Peyer's patch (tissue), 4 donors: ENCODE measurements around the gene MBTPS1. TPM values are rescaled to one million over a fixed set of nuclear protein-coding genes. Genes with fewer than 3 reads are reported as not detected.

ENCODE experiments used
- DNase-seq, 3 donors: peaks; one replicate each; pipeline ENCODE4 v3.0.0-alpha.2; 2017 to 2019
- H3K27ac ChIP-seq, 4 donors: fragments of 200-600 bp; sonication (generic); one replicate each; pipeline ENCODE4 v1.5.1; 2016 to 2019
- H3K27me3 ChIP-seq, 2 donors: fragments of 200-600 bp; sonication (generic); one replicate each; pipeline ENCODE4 v1.5.1; 2019
- H3K36me3 ChIP-seq, 3 donors: fragments of 200-600 bp; sonication (generic); one replicate each; pipeline ENCODE4 v1.5.1; 2016 to 2019
- H3K4me1 ChIP-seq, 4 donors: fragments of 200-600 bp; sonication (generic); one replicate each; pipeline ENCODE4 v1.5.1; 2016 to 2019
- H3K4me3 ChIP-seq, 4 donors: fragments of 200-600 bp; sonication (generic); 1 replicate in 3 of 4; 2 replicates in 1 of 4; pipeline ENCODE4 v1.5.1; 2016 to 2019; ENCODE audit warnings: mild to moderate bottlenecking in 1 of 4
- H3K9me3 ChIP-seq, 4 donors: fragments of 200-600 bp; sonication (generic); one replicate each; pipeline ENCODE4 v1.5.1; 2016 to 2019; ENCODE audit warnings: mild to moderate bottlenecking in 1 of 4
- POLR2A ChIP-seq, 2 donors: fragments of 450-650 bp; IDR thresholded peaks; one replicate each; pipeline ENCODE4 v1.5.1; 2017; ENCODE audit warnings: antibody characterized with exemption in 2 of 2, mild to moderate bottlenecking in 2 of 2, moderate library complexity in 2 of 2
- total RNA-seq, 4 donors: library from RNA; depleted of rRNA; stranded (reverse); fragments of >200 nt; gene quantifications; one replicate each; pipeline ENCODE4 v1.1.0, GENCODE V29; 2016
- TF ChIP-seq, protein P1 (sequence below), 6 experiments: fragments of 450-650 bp in 4 of 6; fragments of 200-600 bp in 2 of 6; sonication (generic) in 1 of 6; IDR thresholded peaks; one replicate each; pipeline ENCODE4 v1.5.1; 2017 to 2019; ENCODE audit warnings: antibody characterized with exemption in 6 of 6, mild to moderate bottlenecking in 3 of 6, moderate library complexity in 1 of 6

The MBTPS1 gene
- total RNA-seq, 4 donors from 2014 or later, result 79.0 to 104 (median 91.7) TPM

- peaks cover 0 to 69% (median 0%) of the 10 kb centered on the region in 3 donors for H3K36me3 ChIP-seq
- H3K4me1 ChIP-seq, result no peaks in the 10 kb centered on the region
- H3K27me3 ChIP-seq, result no peaks in the 10 kb centered on the region
- peak in 2 of 3 donors; percentile 8 to 16 for DNase-seq
- no peak overlapping the region for H3K4me3 ChIP-seq
- TF ChIP-seq, protein P1, sequence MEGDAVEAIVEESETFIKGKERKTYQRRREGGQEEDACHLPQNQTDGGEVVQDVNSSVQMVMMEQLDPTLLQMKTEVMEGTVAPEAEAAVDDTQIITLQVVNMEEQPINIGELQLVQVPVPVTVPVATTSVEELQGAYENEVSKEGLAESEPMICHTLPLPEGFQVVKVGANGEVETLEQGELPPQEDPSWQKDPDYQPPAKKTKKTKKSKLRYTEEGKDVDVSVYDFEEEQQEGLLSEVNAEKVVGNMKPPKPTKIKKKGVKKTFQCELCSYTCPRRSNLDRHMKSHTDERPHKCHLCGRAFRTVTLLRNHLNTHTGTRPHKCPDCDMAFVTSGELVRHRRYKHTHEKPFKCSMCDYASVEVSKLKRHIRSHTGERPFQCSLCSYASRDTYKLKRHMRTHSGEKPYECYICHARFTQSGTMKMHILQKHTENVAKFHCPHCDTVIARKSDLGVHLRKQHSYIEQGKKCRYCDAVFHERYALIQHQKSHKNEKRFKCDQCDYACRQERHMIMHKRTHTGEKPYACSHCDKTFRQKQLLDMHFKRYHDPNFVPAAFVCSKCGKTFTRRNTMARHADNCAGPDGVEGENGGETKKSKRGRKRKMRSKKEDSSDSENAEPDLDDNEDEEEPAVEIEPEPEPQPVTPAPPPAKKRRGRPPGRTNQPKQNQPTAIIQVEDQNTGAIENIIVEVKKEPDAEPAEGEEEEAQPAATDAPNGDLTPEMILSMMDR (IDR thresholded peaks at IDR 0.05), result no peak
- TF ChIP-seq POLR2A (IDR thresholded peaks at IDR 0.05), result no peak
- no peak overlapping the region for H3K27ac ChIP-seq
- H3K9me3 ChIP-seq, result no peaks in the 10 kb centered on the region
Measured at GRCh38 chr16:84055366-84055765, 61.4 kb downstream of the MBTPS1 start.

GRCh38 chr16:84054916-84055315 lies 61.8 kb downstream of the MBTPS1 start:
- Histone ChIP-seq H3K27ac (no peak overlapping the region), H3K4me3 (no peak overlapping the region), H3K27me3 (no peaks in the 10 kb centered on the region), H3K9me3 (no peaks in the 10 kb centered on the region), H3K4me1 (no peaks in the 10 kb centered on the region), H3K36me3 (peaks cover 0 to 64% (median 0%) of the 10 kb centered on the region in 3 donors)
- peak in 2 of 3 donors; percentile 25 to 31 for DNase-seq
- TF ChIP-seq, protein P1 (IDR thresholded peaks at IDR 0.05), result no peak
- TF ChIP-seq POLR2A (IDR thresholded peaks at IDR 0.05), result no peak

DNA sequence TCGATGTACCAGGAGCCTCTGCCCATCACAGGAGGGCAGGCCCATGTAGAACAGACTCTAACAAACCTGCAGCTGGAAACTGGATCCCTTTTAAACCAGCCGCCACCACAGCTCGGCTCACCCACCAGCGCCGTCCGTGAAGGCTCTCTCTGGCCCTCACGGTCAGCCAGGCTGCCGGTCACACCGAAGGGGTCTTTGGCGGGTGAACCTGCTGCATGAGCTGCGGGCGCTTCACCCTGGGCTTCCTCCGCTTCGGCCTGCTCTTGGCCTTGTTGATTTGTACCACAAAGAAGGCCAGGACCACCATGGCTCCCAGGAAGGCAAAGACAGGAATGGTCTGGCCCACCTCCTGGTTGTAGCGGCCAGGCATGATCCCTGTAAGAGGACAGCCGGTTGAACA lies 62.5 kb downstream of the MBTPS1 start:
- peak in 2 of 3 donors; percentile 38 to 40 for DNase-seq
- TF ChIP-seq, protein P1 (IDR thresholded peaks at IDR 0.05), result no peak
- no peak for TF ChIP-seq POLR2A (IDR thresholded peaks at IDR 0.05)
- no peak overlapping the region for H3K27ac ChIP-seq

DNA sequence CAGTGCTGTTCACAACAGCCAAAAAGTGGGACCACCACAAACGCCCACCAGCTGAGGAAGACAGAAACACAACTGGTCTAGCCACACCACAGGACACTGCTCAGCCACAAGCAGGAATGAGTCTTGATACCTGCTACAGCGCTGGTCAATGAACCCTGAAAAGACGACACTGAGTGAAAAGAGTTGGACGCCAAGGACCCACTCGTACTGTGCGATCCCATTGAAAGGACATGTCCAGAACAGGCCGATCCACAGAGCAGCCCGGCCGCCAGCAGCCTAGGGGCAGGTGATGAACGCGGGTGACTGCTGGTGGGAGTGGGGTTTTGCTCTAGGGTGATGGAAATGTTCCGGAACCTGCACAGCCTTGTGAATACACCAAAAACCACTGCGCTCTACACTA lies 63.5 kb downstream of the MBTPS1 start:
- no peak for TF ChIP-seq POLR2A (IDR thresholded peaks at IDR 0.05)
- TF ChIP-seq, protein P1 (IDR thresholded peaks at IDR 0.05), result no peak
- H3K27me3 ChIP-seq, result no peaks in the 10 kb centered on the region
- no peak overlapping the region for H3K27ac ChIP-seq
- peaks cover 0 to 48% (median 0%) of the 10 kb centered on the region in 3 donors for H3K36me3 ChIP-seq
- no peak overlapping the region for H3K4me3 ChIP-seq
- peak in 2 of 3 donors; percentile 17 to 23 for DNase-seq
- H3K4me1 ChIP-seq, result no peaks in the 10 kb centered on the region
- H3K9me3 ChIP-seq, result no peaks in the 10 kb centered on the region

More for the DNA sequence above, 62.5 kb downstream of the MBTPS1 start:
- H3K9me3 ChIP-seq, result no peaks in the 10 kb centered on the region
- peaks cover 0 to 58% (median 0%) of the 10 kb centered on the region in 3 donors for H3K36me3 ChIP-seq
- H3K27me3 ChIP-seq, result no peaks in the 10 kb centered on the region
- no peaks in the 10 kb centered on the region for H3K4me1 ChIP-seq
- H3K4me3 ChIP-seq, result no peak overlapping the region

- H3K36me3 ChIP-seq, result peaks cover 0 to 37% (median 0%) of the 10 kb centered on the region in 3 donors
- peak in 2 of 3 donors; percentile 40 to 44 for DNase-seq
- H3K27ac ChIP-seq, result no peak overlapping the region
Measured at GRCh38 chr16:84052071-84052622, 64.6 kb downstream of the MBTPS1 start.

More at GRCh38 chr16:84052071-84052622, 64.6 kb downstream of the MBTPS1 start:
- no peaks in the 10 kb centered on the region for H3K4me1 ChIP-seq
- H3K4me3 ChIP-seq, result no peak overlapping the region
- H3K27me3 ChIP-seq, result no peaks in the 10 kb centered on the region
- H3K9me3 ChIP-seq, result no peaks in the 10 kb centered on the region
- no peak for TF ChIP-seq POLR2A (IDR thresholded peaks at IDR 0.05)
- TF ChIP-seq, protein P1 (IDR thresholded peaks at IDR 0.05), result no peak
